GM23338 (cell line): ENCODE results near the gene RIC8B. TPM values are rescaled to one million over a fixed set of nuclear protein-coding genes. Genes with fewer than 3 reads are reported as not detected.

Experiments used
- ATAC-seq: fragments of 200-7000 bp; cut with Tn5 transposase; 3 replicates; pipeline ENCODE4 v1.9.1; 2020
- DNase-seq: peaks from one replicate; pipeline ENCODE4 v3.0.0-alpha.2; 2015; ENCODE audit warnings: low spot score
- H2AFZ ChIP-seq: fragments of 200-600 bp; sonication (generic); 2 replicates; pipeline ENCODE4 v1.8.0; 2016; ENCODE audit warnings: antibody characterized with exemption, mild to moderate bottlenecking, moderate library complexity
- H3F3A ChIP-seq: fragments of 200-600 bp; sonication (generic); replicated peaks from 2 replicates; pipeline ENCODE4 v1.8.0; 2017; ENCODE audit warnings: antibody characterized with exemption, mixed run types, low read depth
- H3K27ac ChIP-seq: fragments of 200-600 bp; sonication (generic); 2 replicates; pipeline ENCODE4 v1.6.1; 2016; ENCODE audit warnings: low read depth
- H3K27me3 ChIP-seq: fragments of 200-600 bp; sonication (generic); 2 replicates; pipeline ENCODE4 v1.8.0; 2016; ENCODE audit warnings: mild to moderate bottlenecking, mixed run types, moderate library complexity; ENCODE audit not compliant: insufficient read depth
- H3K36me3 ChIP-seq: fragments of 200-600 bp; sonication (generic); 2 replicates; pipeline ENCODE4 v1.8.0; 2016; ENCODE audit warnings: mild to moderate bottlenecking; ENCODE audit not compliant: insufficient read depth
- H3K4me1 ChIP-seq: fragments of 200-600 bp; sonication (generic); 2 replicates; pipeline ENCODE4 v1.8.0; 2016; ENCODE audit warnings: mild to moderate bottlenecking, moderate library complexity; ENCODE audit not compliant: insufficient read depth
- H3K4me2 ChIP-seq: fragments of 200-600 bp; sonication (generic); 2 replicates; pipeline ENCODE4 v1.7.1; 2017; ENCODE audit warnings: mixed run types
- H3K4me3 ChIP-seq: fragments of 200-600 bp; sonication (generic); 2 replicates; pipeline ENCODE4 v1.6.1; 2016; ENCODE audit warnings: mixed run types
- H3K79me2 ChIP-seq: fragments of 200-600 bp; sonication (generic); replicated peaks from 2 replicates; pipeline ENCODE4 v1.8.0; 2017; ENCODE audit warnings: mild to moderate bottlenecking; ENCODE audit not compliant: insufficient read depth
- H3K9me2 ChIP-seq: fragments of 200-600 bp; sonication (generic); 2 replicates; pipeline ENCODE4 v1.8.0; 2017; ENCODE audit not compliant: insufficient read depth
- H4K20me1 ChIP-seq: fragments of 200-600 bp; sonication (generic); replicated peaks from 2 replicates; pipeline ENCODE4 v1.8.0; 2017; ENCODE audit warnings: mild to moderate bottlenecking; ENCODE audit not compliant: insufficient read depth
- H3K27ac Mint-ChIP-seq: 2 replicates; pipeline ENCODE4 v1.8.0; 2020; ENCODE audit warnings: inconsistent platforms, mild to moderate bottlenecking, moderate library complexity, mixed read lengths
- H3K27me3 Mint-ChIP-seq: 3 replicates; pipeline ENCODE4 v1.8.0; 2022; ENCODE audit warnings: low read depth, mild to moderate bottlenecking, moderate library complexity, mixed read lengths, inconsistent platforms; ENCODE audit not compliant: insufficient read depth, poor library complexity
- H3K36me3 Mint-ChIP-seq: 3 replicates; pipeline ENCODE4 v1.8.0; 2021; ENCODE audit warnings: low read depth, mild to moderate bottlenecking, inconsistent platforms, moderate library complexity, mixed read lengths
- H3K4me1 Mint-ChIP-seq: 3 replicates; pipeline ENCODE4 v1.8.0; 2020; ENCODE audit warnings: mild to moderate bottlenecking, inconsistent platforms, mixed read lengths
- H3K4me3 Mint-ChIP-seq: 3 replicates; pipeline ENCODE4 v1.8.0; 2021; ENCODE audit warnings: moderate library complexity, mild to moderate bottlenecking, inconsistent platforms, mixed read lengths
- H3K9me3 Mint-ChIP-seq: 3 replicates; pipeline ENCODE4 v1.8.0; 2020; ENCODE audit warnings: moderate library complexity, mild to moderate bottlenecking, inconsistent platforms, mixed read lengths
- CREB1 ChIP-seq: fragments of 250-450 bp; sonication (Bioruptor Pico); IDR thresholded peaks from 2 replicates; pipeline ENCODE4 v1.5.0; 2020; ENCODE audit warnings: low read depth, mild to moderate bottlenecking, moderate library complexity
- EZH2phosphoT487 ChIP-seq: fragments of 200-600 bp; sonication (generic); IDR thresholded peaks from one replicate; pipeline ENCODE4 v1.8.1; 2018; ENCODE audit warnings: antibody characterized with exemption; ENCODE audit not compliant: unreplicated experiment
- JUNB ChIP-seq: IDR thresholded peaks from one replicate; pipeline ENCODE4 v1.6.1; 2016; ENCODE audit warnings: antibody characterized with exemption; ENCODE audit not compliant: unreplicated experiment
- NANOG ChIP-seq: IDR thresholded peaks from 2 replicates; pipeline ENCODE4 v1.6.1; 2016; ENCODE audit warnings: antibody characterized with exemption, borderline replicate concordance
- POLR2AphosphoS5 ChIP-seq: IDR thresholded peaks from 2 replicates; pipeline ENCODE4 v1.6.1; 2016; ENCODE audit warnings: antibody characterized with exemption, low read depth
- STAT1 ChIP-seq: IDR thresholded peaks from one replicate; pipeline ENCODE4 v1.6.1; 2016; ENCODE audit warnings: antibody characterized with exemption; ENCODE audit not compliant: unreplicated experiment
- ZNF114 ChIP-seq: fragments of 250-450 bp; sonication (Bioruptor Pico); IDR thresholded peaks from 2 replicates; pipeline ENCODE4 v1.5.0; 2020; ENCODE audit warnings: mild to moderate bottlenecking, moderate library complexity
- ZNF331 ChIP-seq: fragments of 250-450 bp; sonication (Bioruptor Pico); IDR thresholded peaks from 2 replicates; pipeline ENCODE4 v1.5.0; 2020; ENCODE audit warnings: low read depth, mild to moderate bottlenecking, moderate library complexity
- polyA plus RNA-seq: library from polyadenylated mRNA; unstranded; fragments of >200 nt; fragmentation: Nextera tagmentation; extraction: Ambion mirVana; gene quantifications from 2 replicates; pipeline ENCODE4 v1.2.1, GENCODE V29; 2016
- total RNA-seq: library from RNA; depleted of rRNA; stranded (reverse); fragments of >200 nt; shearing (Covaris generic); gene quantifications from 2 replicates; pipeline ENCODE4 v1.2.3, GENCODE V29; 2014; rRNA removed
- TF ChIP-seq, protein P1 (sequence below): fragments of 250-450 bp; sonication (Bioruptor Pico); IDR thresholded peaks from 2 replicates; pipeline ENCODE4 v1.5.0; 2020; ENCODE audit warnings: mild to moderate bottlenecking, moderate library complexity
- TF ChIP-seq, protein P2 (sequence below), 2 experiments: fragments of 200-600 bp in 1 of 2; sonication (generic) in 1 of 2; conservative IDR thresholded peaks; 2 replicates each; pipeline versions ENCODE4 v1.5.1 to v1.6.1; 2016 to 2017; ENCODE audit warnings: antibody characterized with exemption in 2 of 2, low read depth in 2 of 2, mild to moderate bottlenecking in 2 of 2, moderate library complexity in 1 of 2

Gene RIC8B
- total and polyA plus RNA-seq, 2 experiments from 2014 or later, result 12.3 to 25.5 TPM

DNA sequence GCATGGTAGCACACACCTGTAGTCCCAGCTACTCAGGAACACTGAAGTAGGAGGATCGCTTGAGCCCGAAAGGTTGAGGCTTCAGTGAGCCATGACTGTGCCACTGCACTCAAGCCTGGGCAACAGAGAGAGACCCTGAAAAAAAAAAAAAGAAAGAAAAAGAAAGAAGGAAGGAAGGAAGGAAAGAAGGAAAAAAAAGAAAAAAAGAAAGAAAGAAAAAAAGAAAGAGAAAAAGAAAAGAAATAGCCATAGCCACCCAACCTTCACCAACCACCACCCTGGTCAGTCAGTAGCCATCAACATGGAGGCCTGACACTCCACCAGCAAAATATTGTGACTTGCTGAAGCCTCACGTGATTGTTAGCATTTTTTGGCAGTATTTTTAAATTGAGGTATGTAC, 159.8 kb downstream of the RIC8B start:
- peaks cover 5% of the 10 kb centered on the region for H3K27me3 Mint-ChIP-seq
- no peaks in the 10 kb centered on the region for H3K4me1 Mint-ChIP-seq
- Histone ChIP-seq H3K36me3 (no peaks in the 10 kb centered on the region), H3K4me2 (no peak overlapping the region), H3K4me1 (no peaks in the 10 kb centered on the region), H4K20me1 (no peaks in the 10 kb centered on the region), H3K27ac (no peak overlapping the region), H2AFZ (no peak overlapping the region), H3K79me2 (no peaks in the 10 kb centered on the region), H3F3A (no peaks in the 10 kb centered on the region), H3K4me3 (no peak overlapping the region), H3K27me3 (no peaks in the 10 kb centered on the region), H3K9me2 (0 out of 2 replicates have a peak, but pooled peaks cover 11% of the 10 kb centered on the region)
- ATAC-seq (no peak), DNase-seq (no peak)
- TF ChIP-seq NANOG, result no peak
- no peak for TF ChIP-seq STAT1
- TF ChIP-seq ZNF114, result no peak
- TF ChIP-seq, protein P1, sequence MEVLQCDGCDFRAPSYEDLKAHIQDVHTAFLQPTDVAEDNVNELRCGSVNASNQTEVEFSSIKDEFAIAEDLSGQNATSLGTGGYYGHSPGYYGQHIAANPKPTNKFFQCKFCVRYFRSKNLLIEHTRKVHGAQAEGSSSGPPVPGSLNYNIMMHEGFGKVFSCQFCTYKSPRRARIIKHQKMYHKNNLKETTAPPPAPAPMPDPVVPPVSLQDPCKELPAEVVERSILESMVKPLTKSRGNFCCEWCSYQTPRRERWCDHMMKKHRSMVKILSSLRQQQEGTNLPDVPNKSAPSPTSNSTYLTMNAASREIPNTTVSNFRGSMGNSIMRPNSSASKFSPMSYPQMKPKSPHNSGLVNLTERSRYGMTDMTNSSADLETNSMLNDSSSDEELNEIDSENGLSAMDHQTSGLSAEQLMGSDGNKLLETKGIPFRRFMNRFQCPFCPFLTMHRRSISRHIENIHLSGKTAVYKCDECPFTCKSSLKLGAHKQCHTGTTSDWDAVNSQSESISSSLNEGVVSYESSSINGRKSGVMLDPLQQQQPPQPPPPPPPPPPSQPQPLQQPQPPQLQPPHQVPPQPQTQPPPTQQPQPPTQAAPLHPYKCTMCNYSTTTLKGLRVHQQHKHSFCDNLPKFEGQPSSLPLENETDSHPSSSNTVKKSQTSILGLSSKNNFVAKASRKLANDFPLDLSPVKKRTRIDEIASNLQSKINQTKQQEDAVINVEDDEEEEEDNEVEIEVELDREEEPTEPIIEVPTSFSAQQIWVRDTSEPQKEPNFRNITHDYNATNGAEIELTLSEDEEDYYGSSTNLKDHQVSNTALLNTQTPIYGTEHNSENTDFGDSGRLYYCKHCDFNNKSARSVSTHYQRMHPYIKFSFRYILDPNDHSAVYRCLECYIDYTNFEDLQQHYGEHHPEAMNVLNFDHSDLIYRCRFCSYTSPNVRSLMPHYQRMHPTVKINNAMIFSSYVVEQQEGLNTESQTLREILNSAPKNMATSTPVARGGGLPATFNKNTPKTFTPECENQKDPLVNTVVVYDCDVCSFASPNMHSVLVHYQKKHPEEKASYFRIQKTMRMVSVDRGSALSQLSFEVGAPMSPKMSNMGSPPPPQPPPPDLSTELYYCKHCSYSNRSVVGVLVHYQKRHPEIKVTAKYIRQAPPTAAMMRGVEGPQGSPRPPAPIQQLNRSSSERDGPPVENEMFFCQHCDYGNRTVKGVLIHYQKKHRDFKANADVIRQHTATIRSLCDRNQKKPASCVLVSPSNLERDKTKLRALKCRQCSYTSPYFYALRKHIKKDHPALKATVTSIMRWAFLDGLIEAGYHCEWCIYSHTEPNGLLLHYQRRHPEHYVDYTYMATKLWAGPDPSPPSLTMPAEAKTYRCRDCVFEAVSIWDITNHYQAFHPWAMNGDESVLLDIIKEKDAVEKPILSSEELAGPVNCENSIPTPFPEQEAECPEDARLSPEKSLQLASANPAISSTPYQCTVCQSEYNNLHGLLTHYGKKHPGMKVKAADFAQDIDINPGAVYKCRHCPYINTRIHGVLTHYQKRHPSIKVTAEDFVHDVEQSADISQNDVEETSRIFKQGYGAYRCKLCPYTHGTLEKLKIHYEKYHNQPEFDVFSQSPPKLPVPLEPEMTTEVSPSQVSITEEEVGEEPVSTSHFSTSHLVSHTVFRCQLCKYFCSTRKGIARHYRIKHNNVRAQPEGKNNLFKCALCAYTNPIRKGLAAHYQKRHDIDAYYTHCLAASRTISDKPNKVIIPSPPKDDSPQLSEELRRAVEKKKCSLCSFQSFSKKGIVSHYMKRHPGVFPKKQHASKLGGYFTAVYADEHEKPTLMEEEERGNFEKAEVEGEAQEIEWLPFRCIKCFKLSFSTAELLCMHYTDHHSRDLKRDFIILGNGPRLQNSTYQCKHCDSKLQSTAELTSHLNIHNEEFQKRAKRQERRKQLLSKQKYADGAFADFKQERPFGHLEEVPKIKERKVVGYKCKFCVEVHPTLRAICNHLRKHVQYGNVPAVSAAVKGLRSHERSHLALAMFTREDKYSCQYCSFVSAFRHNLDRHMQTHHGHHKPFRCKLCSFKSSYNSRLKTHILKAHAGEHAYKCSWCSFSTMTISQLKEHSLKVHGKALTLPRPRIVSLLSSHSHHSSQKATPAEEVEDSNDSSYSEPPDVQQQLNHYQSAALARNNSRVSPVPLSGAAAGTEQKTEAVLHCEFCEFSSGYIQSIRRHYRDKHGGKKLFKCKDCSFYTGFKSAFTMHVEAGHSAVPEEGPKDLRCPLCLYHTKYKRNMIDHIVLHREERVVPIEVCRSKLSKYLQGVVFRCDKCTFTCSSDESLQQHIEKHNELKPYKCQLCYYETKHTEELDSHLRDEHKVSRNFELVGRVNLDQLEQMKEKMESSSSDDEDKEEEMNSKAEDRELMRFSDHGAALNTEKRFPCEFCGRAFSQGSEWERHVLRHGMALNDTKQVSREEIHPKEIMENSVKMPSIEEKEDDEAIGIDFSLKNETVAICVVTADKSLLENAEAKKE (CRISPR knock-in tag), result no peak
- no peak for TF ChIP-seq JUNB
- TF ChIP-seq, protein P2, sequence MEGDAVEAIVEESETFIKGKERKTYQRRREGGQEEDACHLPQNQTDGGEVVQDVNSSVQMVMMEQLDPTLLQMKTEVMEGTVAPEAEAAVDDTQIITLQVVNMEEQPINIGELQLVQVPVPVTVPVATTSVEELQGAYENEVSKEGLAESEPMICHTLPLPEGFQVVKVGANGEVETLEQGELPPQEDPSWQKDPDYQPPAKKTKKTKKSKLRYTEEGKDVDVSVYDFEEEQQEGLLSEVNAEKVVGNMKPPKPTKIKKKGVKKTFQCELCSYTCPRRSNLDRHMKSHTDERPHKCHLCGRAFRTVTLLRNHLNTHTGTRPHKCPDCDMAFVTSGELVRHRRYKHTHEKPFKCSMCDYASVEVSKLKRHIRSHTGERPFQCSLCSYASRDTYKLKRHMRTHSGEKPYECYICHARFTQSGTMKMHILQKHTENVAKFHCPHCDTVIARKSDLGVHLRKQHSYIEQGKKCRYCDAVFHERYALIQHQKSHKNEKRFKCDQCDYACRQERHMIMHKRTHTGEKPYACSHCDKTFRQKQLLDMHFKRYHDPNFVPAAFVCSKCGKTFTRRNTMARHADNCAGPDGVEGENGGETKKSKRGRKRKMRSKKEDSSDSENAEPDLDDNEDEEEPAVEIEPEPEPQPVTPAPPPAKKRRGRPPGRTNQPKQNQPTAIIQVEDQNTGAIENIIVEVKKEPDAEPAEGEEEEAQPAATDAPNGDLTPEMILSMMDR (conservative IDR thresholded peaks at IDR 0.05; ENCODE audit: low read depth in 2 of 2), result no peak
- TF ChIP-seq EZH2phosphoT487, result no peak
- TF ChIP-seq POLR2AphosphoS5, result no peak
- no peak for TF ChIP-seq ZNF331
- no peak for TF ChIP-seq CREB1
- peaks cover 7% of the 10 kb centered on the region; the same call in 2 of the 3 replicates for H3K9me3 Mint-ChIP-seq
- no peak overlapping the region for H3K27ac Mint-ChIP-seq
- no peak overlapping the region for H3K4me3 Mint-ChIP-seq
- no peaks in the 10 kb centered on the region for H3K36me3 Mint-ChIP-seq

Other genes with a start within 250 kb of the RIC8B start
- gene RFX4, start 191.7 kb upstream of the RIC8B start, total RNA-seq, result 2.1 TPM in 1 of 2 replicates, not detected in the other
- gene RFX4, start 191.7 kb upstream of the RIC8B start, polyA plus RNA-seq, result 0.23 and 0.49 TPM in 2 replicates
- gene TMEM263, start 181.2 kb downstream of the RIC8B start, total RNA-seq, result 9.3 and 10.4 TPM in 2 replicates
- gene TMEM263, start 181.2 kb downstream of the RIC8B start, polyA plus RNA-seq, result 5.8 and 7.1 TPM in 2 replicates
- 4.7 and 9.2 TPM in 2 replicates for gene MTERF2, start 212.5 kb downstream of the RIC8B start, total RNA-seq
- 9.1 and 11.0 TPM in 2 replicates for gene MTERF2, start 212.5 kb downstream of the RIC8B start, polyA plus RNA-seq